Measurements from ENCODE around the gene ATG4C.

DNA sequence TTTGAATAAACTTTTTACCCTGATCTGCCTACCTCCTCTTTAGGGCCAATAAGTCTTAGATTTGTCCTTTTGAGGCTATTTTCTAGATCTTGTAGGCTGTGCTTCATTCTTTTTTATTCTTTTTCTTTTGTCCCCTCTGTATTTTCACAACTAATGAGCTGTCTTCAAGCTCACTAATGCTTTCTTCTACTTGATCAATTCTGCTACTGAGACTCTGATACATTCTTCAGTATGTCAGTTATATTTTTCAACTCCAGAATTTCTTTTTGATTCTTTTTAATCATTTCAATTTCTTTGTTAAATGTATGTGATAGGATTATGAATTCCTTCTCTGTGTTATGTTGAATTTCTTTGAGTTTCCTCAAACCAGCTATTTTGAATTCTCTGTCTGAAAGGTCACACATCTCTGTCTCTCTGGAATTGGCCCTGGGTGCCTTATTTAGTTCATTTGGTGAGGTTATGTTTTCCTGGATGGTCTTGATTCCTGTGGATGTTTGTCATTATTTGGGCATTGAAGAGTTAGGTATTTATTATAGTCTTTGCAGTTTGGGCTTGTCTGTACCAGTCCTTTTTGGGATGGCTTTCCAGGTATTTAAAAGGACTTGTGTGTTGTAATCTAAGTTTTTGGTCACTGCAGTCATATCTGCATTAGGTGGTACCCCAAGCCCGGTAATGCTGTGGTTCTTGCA, 11.2 kb upstream of the ATG4C start:
- no peak for TF ChIP-seq POLR2A (IDR thresholded peaks at IDR 0.05)
- TF ChIP-seq, protein P1, sequence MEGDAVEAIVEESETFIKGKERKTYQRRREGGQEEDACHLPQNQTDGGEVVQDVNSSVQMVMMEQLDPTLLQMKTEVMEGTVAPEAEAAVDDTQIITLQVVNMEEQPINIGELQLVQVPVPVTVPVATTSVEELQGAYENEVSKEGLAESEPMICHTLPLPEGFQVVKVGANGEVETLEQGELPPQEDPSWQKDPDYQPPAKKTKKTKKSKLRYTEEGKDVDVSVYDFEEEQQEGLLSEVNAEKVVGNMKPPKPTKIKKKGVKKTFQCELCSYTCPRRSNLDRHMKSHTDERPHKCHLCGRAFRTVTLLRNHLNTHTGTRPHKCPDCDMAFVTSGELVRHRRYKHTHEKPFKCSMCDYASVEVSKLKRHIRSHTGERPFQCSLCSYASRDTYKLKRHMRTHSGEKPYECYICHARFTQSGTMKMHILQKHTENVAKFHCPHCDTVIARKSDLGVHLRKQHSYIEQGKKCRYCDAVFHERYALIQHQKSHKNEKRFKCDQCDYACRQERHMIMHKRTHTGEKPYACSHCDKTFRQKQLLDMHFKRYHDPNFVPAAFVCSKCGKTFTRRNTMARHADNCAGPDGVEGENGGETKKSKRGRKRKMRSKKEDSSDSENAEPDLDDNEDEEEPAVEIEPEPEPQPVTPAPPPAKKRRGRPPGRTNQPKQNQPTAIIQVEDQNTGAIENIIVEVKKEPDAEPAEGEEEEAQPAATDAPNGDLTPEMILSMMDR (IDR thresholded peaks at IDR 0.05 in 4 of 5, conservative IDR thresholded peaks at IDR 0.05 in 1 of 5) = no peak

Measured in gastrocnemius medialis (tissue), 4 donors.